Measurements from ENCODE around the gene CRISPLD2. TPM values are rescaled to one million over a fixed set of nuclear protein-coding genes. Genes with fewer than 3 reads are reported as not detected.

Gene CRISPLD2
- total and polyA plus RNA-seq, 9 of the 15 experiments (the other 6 are each of a cell fraction or from before 2014, with no cell fraction given) = 0.03 to 0.24 (median 0.04) TPM; not detected in 4

GRCh38 chr16:84957792-84958191 is 138.0 kb downstream of the CRISPLD2 start (continued):
- TF ChIP-seq ZBTB40 (IDR thresholded peaks at IDR 0.05) (no peak), ZBTB40 (CRISPR knock-in tag; IDR thresholded peaks at IDR 0.05) (0 out of 2 replicates have a peak, but pooled peaks have one; percentile 35), NR2C1 (IDR thresholded peaks at IDR 0.05) (no peak), NR2C1 (tag; IDR thresholded peaks at IDR 0.05) (no peak), NRF1 (conservative IDR thresholded peaks at IDR 0.05 in 1 of 2, IDR thresholded peaks at IDR 0.05 in 1 of 2) (no peak), KLF10 (CRISPR knock-in tag; IDR thresholded peaks at IDR 0.05) (no peak), BMI1 (IDR thresholded peaks at IDR 0.05; ENCODE audit: low read length) (no peak), MAX (CRISPR knock-in tag; IDR thresholded peaks at IDR 0.05) (0 out of 2 replicates have a peak, but pooled peaks have one; percentile 3), NCOA6 (IDR thresholded peaks at IDR 0.05) (no peak), CTCFL (IDR thresholded peaks at IDR 0.05; ENCODE audit: borderline replicate concordance, insufficient read depth, low read depth, low read length, poor library complexity, severe bottlenecking) (no peak), DEAF1 (CRISPR knock-in tag; IDR thresholded peaks at IDR 0.05) (no peak), ATF2 (CRISPR knock-in tag; IDR thresholded peaks at IDR 0.05) (no peak), HCFC1 (IDR thresholded peaks at IDR 0.05; ENCODE audit: low read depth, low read length) (no peak)
